Caco-2 (cell line): ENCODE data around the gene CCDC47. TPM values are rescaled to one million over a fixed set of nuclear protein-coding genes. Genes with fewer than 3 reads are reported as not detected.

Source experiments
- BruUV-seq: library from RNA; stranded (reverse); fragments of 400-500 nt; replicated peaks from 2 replicates; lab custom pipeline; 2021; lab: Mats Ljungman, UMichigan
- CTCF ChIA-PET: fragments of 300-600 bp; sonication (Branson Sonifier 250); formaldehyde crosslinking; loops from one replicate; lab custom pipeline; 2022; ENCODE audit warnings: antibody characterized with exemption; lab: Charles Lee
- POLR2A ChIA-PET: fragments of 300-600 bp; sonication (Branson Sonifier 250); formaldehyde crosslinking; loops from one replicate; lab custom pipeline; 2022; ENCODE audit warnings: antibody characterized with exemption; lab: Charles Lee
- DNase-seq, 2 experiments: peaks; one replicate each; pipeline versions ENCODE4 v3.0.0 to v3.0.0-alpha.2; 2020 to 2022
- H3K27me3 ChIP-seq: replicated peaks from 2 replicates; pipeline ENCODE4 v1.6.0; 2011; ENCODE audit warnings: low read length; ENCODE audit not compliant: control insufficient read depth, insufficient read depth
- H3K36me3 ChIP-seq: 2 replicates; pipeline ENCODE4 v1.5.1; 2011; ENCODE audit warnings: low read length; ENCODE audit not compliant: control insufficient read depth, insufficient read depth
- H3K4me1 ChIP-seq: fragments of 250-450 bp; sonication (Bioruptor Pico); 2 replicates; pipeline ENCODE4 v1.5.1; 2020; ENCODE audit warnings: mild to moderate bottlenecking
- H3K4me3 ChIP-seq: 2 replicates; pipeline ENCODE4 v1.5.1; 2011; ENCODE audit warnings: low read depth, mild to moderate bottlenecking, control low read depth, low read length
- H3K9me3 ChIP-seq: fragments of 250-450 bp; sonication (Bioruptor Pico); 2 replicates; pipeline ENCODE4 v1.5.1; 2020; ENCODE audit warnings: mild to moderate bottlenecking, moderate library complexity
- H3K27ac Mint-ChIP-seq: one replicate; pipeline ENCODE4 v1.8.0; 2022; ENCODE audit warnings: mixed read lengths; ENCODE audit not compliant: unreplicated experiment
- H3K27me3 Mint-ChIP-seq: one replicate; pipeline ENCODE4 v1.8.0; 2022; ENCODE audit warnings: mixed read lengths; ENCODE audit not compliant: insufficient read depth, unreplicated experiment
- H3K36me3 Mint-ChIP-seq: one replicate; pipeline ENCODE4 v1.8.0; 2022; ENCODE audit warnings: mild to moderate bottlenecking, mixed read lengths; ENCODE audit not compliant: insufficient read depth, unreplicated experiment
- H3K4me1 Mint-ChIP-seq: one replicate; pipeline ENCODE4 v1.8.0; 2022; ENCODE audit warnings: low read depth, mixed read lengths; ENCODE audit not compliant: unreplicated experiment
- H3K4me3 Mint-ChIP-seq: one replicate; pipeline ENCODE4 v1.8.0; 2022; ENCODE audit warnings: mild to moderate bottlenecking, moderate library complexity, mixed read lengths; ENCODE audit not compliant: unreplicated experiment
- H3K9me3 Mint-ChIP-seq: one replicate; pipeline ENCODE4 v1.8.0; 2022; ENCODE audit warnings: mixed read lengths; ENCODE audit not compliant: unreplicated experiment
- CTCF ChIP-seq, 2 experiments: fragments of 200-600 bp in 1 of 2; IDR thresholded peaks; 1 replicate in 1 of 2; 2 replicates in 1 of 2; pipeline versions ENCODE4 v1.5.1 to v1.8.0; 2011 to 2022; ENCODE audit warnings: antibody characterized with exemption in 1 of 2, control low read depth in 1 of 2, inconsistent platforms in 1 of 2, low read depth in 1 of 2, low read length in 1 of 2, mild to moderate bottlenecking in 1 of 2, moderate library complexity in 1 of 2; ENCODE audit not compliant: insufficient read depth in 1 of 2, severe bottlenecking in 1 of 2, unreplicated experiment in 1 of 2
- intact Hi-C: fragments of 100-400 bp; cut with micrococcal nuclease; formaldehyde crosslinking; loops from one replicate; pipeline ENCODE4 v1.10.0; 2022; ENCODE audit not compliant: unreplicated experiment
- total RNA-seq: library from RNA; stranded (reverse); gene quantifications from 2 replicates; pipeline ENCODE4 v1.2.3, GENCODE V29; 2022

Gene CCDC47
- total RNA-seq, 1 experiment from 2014 or later = 125 TPM

GRCh38 chr17:63703029-63703428, 70.4 kb downstream of the CCDC47 start:
- no peaks in the 10 kb centered on the region for H3K4me1 ChIP-seq
- peaks cover 15% of the 10 kb centered on the region for H3K36me3 Mint-ChIP-seq
- intact Hi-C loops = loop anchor here (5.0 kb wide), 1 partner anchor 39 kb away; the partner anchor contains the start of gene STRADA
- ChIA-PET POLR2A (no interaction called here), CTCF (no interaction called here)
- H3K36me3 ChIP-seq = no peaks in the 10 kb centered on the region
- no TSS peak for BruUV-seq
- H3K9me3 Mint-ChIP-seq = no peaks in the 10 kb centered on the region
- no peak for DNase-seq
- H3K27ac Mint-ChIP-seq = no peak overlapping the region
- no peak for TF ChIP-seq CTCF (IDR thresholded peaks at IDR 0.05; ENCODE audit: insufficient read depth in 1 of 2, low read depth in 1 of 2, low read length in 1 of 2, severe bottlenecking in 1 of 2, unreplicated experiment in 1 of 2)
- no peaks in the 10 kb centered on the region for H3K4me1 Mint-ChIP-seq
- H3K4me3 ChIP-seq = no peak overlapping the region
- H3K4me3 Mint-ChIP-seq = no peak overlapping the region
- H3K27me3 ChIP-seq = no peaks in the 10 kb centered on the region
- H3K9me3 ChIP-seq = no peaks in the 10 kb centered on the region
- H3K27me3 Mint-ChIP-seq = no peaks in the 10 kb centered on the region

GRCh38 chr17:63702721-63703015, 70.7 kb downstream of the CCDC47 start:
- no peak for DNase-seq
- peaks cover 17% of the 10 kb centered on the region for H3K36me3 Mint-ChIP-seq
- ChIA-PET CTCF (no interaction called here), POLR2A (no interaction called here)
- no peaks in the 10 kb centered on the region for H3K27me3 Mint-ChIP-seq
- Histone ChIP-seq H3K9me3 (no peaks in the 10 kb centered on the region), H3K4me3 (no peak overlapping the region), H3K27me3 (no peaks in the 10 kb centered on the region), H3K4me1 (no peaks in the 10 kb centered on the region), H3K36me3 (no peaks in the 10 kb centered on the region)
- no peak for TF ChIP-seq CTCF (IDR thresholded peaks at IDR 0.05; ENCODE audit: insufficient read depth in 1 of 2, low read depth in 1 of 2, low read length in 1 of 2, severe bottlenecking in 1 of 2, unreplicated experiment in 1 of 2)
- intact Hi-C loops = loop anchor here (5.0 kb wide), 1 partner anchor 40 kb away; the partner anchor contains the start of gene STRADA
- H3K4me1 Mint-ChIP-seq = no peaks in the 10 kb centered on the region
- H3K9me3 Mint-ChIP-seq = no peaks in the 10 kb centered on the region
- no peak overlapping the region for H3K27ac Mint-ChIP-seq
- no TSS peak for BruUV-seq
- H3K4me3 Mint-ChIP-seq = no peak overlapping the region

- BruUV-seq = no TSS peak
- intact Hi-C loops = loop anchor here (5.0 kb wide), 1 partner anchor 40 kb away; the partner anchor contains the start of gene STRADA
Measured at GRCh38 chr17:63701868-63702720, 71.3 kb downstream of the CCDC47 start.

More at GRCh38 chr17:63701868-63702720, 71.3 kb downstream of the CCDC47 start:
- no peak for DNase-seq
- CTCF ChIA-PET = interaction anchor here (0.7 kb wide), 1 partner anchor 86 kb away, joined by 3 read pairs; no protein-coding TSS in a partner anchor
- H3K9me3 ChIP-seq = no peaks in the 10 kb centered on the region
- Mint-ChIP-seq H3K4me3 (no peak overlapping the region), H3K36me3 (peaks cover 17% of the 10 kb centered on the region), H3K27ac (no peak overlapping the region), H3K27me3 (no peaks in the 10 kb centered on the region), H3K9me3 (no peaks in the 10 kb centered on the region), H3K4me1 (no peaks in the 10 kb centered on the region)
- H3K27me3 ChIP-seq = no peaks in the 10 kb centered on the region
- POLR2A ChIA-PET = no interaction called here
- no peak overlapping the region for H3K4me3 ChIP-seq
- no peaks in the 10 kb centered on the region for H3K36me3 ChIP-seq
- no peaks in the 10 kb centered on the region for H3K4me1 ChIP-seq
- TF ChIP-seq CTCF (IDR thresholded peaks at IDR 0.05; ENCODE audit: insufficient read depth in 1 of 2, low read depth in 1 of 2, low read length in 1 of 2, severe bottlenecking in 1 of 2, unreplicated experiment in 1 of 2) = no peak
